ENCODE data around the gene ABHD5. TPM values are rescaled to one million over a fixed set of nuclear protein-coding genes. Genes with fewer than 3 reads are reported as not detected.
"Not testable (repeated sequence)": the region's sequence is repeated elsewhere in the genome, so short reads cannot be mapped to it uniquely, and the experiment has no call there.

The ABHD5 gene
- total RNA-seq, 1 experiment from 2014 or later, result 20.3 TPM

DNA sequence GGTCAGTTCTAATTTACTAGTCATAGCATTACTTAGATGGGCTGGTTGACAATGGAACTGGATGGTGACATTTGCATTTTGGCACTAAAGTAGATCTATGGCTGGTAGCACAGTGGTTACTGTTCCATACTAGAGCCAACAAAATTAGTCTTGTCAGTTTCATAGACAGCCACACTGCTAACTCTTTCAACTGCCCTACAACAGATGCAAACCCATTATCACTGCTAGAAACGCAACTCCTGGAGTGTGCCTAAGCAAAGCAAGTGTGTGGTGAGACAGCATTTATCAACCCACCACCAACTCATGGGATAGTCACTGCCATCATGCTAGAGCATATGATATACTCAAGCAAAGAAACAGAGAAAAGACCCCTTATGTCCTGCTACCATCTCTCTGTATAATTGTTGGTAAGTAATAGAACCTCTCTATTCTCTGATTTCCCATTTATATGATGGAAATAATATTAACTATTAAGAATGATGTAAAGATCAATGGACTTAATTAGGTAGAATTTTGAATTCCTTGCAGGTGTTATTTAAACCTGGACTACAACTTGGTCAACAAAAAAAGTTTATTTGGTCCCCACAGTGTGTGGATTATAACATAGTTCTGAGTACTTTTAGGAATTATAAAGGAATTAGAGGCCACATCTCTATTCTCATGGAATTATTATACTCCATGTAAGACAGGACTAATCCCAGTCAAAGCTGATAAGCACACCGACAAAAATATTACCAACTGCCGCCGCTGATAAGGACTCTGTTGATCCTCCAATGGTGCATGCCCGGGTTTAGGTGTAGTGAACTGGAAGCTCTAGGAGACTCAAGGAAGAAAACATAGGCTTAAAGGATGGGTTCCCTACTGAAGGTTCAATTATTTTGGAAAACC is 19.9 kb upstream of the ABHD5 start:
- Mint-ChIP-seq H3K27ac (ENCODE audit: unreplicated experiment) (no peak overlapping the region), H3K4me1 (ENCODE audit: low read depth, unreplicated experiment) (no peaks in the 10 kb centered on the region), H3K36me3 (ENCODE audit: insufficient read depth, unreplicated experiment) (no peaks in the 10 kb centered on the region), H3K4me3 (ENCODE audit: low read depth, unreplicated experiment) (no peak overlapping the region), H3K9me3 (ENCODE audit: low read depth, unreplicated experiment) (no peaks in the 10 kb centered on the region), H3K27me3 (ENCODE audit: unreplicated experiment) (no peaks in the 10 kb centered on the region)
- no peak for DNase-seq
- CTCF ChIA-PET, result no interaction called here
- intact Hi-C loops (cut with micrococcal nuclease; ENCODE audit: unreplicated experiment), result no loop called here
- no TSS peak for BruUV-seq (replicated peaks)
- TF ChIP-seq, protein P1, sequence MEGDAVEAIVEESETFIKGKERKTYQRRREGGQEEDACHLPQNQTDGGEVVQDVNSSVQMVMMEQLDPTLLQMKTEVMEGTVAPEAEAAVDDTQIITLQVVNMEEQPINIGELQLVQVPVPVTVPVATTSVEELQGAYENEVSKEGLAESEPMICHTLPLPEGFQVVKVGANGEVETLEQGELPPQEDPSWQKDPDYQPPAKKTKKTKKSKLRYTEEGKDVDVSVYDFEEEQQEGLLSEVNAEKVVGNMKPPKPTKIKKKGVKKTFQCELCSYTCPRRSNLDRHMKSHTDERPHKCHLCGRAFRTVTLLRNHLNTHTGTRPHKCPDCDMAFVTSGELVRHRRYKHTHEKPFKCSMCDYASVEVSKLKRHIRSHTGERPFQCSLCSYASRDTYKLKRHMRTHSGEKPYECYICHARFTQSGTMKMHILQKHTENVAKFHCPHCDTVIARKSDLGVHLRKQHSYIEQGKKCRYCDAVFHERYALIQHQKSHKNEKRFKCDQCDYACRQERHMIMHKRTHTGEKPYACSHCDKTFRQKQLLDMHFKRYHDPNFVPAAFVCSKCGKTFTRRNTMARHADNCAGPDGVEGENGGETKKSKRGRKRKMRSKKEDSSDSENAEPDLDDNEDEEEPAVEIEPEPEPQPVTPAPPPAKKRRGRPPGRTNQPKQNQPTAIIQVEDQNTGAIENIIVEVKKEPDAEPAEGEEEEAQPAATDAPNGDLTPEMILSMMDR (IDR thresholded peaks at IDR 0.05; ENCODE audit: unreplicated experiment), result no peak

DNA sequence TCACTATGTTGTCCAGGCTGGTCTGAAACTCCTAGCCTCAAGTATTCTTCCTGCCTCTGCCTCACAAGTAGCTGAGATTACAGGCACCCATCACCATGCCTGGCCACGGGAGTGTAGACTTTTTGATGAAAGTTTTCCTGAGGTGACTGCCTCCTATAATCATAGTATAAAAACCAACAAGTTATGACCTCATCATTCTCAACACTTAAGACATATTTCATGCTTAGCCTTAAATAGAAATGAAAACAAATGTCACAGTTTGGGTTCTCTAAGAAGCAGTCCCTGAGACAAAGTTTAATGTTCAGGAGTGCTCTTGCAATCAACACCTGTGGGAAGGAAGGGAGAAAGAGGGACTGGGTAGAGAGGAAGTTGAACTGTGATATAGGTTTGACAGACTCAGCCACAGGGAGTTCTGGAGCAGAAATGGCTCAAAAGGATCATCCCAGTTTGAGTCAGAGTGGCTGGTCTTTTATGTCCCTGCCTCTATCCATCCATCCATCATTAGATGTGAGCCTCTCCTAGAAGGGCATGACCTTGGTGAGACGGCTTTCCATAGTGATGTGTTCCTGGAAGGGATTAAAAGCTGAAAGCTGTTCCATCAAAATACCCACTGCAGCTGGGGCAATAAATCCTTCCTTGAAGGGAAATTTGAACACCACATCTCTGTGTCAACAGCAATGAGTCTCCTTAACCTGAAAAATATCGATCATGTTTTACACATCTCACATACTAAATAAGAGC is 16.2 kb upstream of the ABHD5 start:
- BruUV-seq (replicated peaks), result no TSS peak

DNA sequence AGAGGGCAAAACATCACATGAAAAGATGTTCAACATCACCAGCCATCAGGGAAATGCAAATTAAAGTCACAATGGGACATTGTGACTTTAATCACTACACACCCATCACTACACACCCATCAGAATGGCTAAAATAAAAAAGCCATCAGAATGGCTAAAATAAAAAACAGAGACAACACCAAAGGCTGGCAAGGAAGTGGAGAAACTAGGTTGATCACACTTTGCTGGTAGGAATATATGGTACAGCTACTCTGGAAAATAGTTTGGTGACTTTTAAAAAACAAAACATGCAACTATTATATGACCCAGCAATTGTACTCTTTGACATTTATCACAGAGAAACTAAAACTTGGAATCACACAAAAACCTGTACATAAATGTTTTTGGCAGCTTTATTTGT is 15.1 kb upstream of the ABHD5 start:
- no peak overlapping the region for H3K4me3 Mint-ChIP-seq (ENCODE audit: low read depth, unreplicated experiment)
- no peak for DNase-seq
- no peaks in the 10 kb centered on the region for H3K4me1 Mint-ChIP-seq (ENCODE audit: low read depth, unreplicated experiment)
- CTCF ChIA-PET, result no interaction called here
- intact Hi-C loops (cut with micrococcal nuclease; ENCODE audit: unreplicated experiment), result no loop called here
- H3K27me3 Mint-ChIP-seq (ENCODE audit: unreplicated experiment), result no peaks in the 10 kb centered on the region
- H3K27ac Mint-ChIP-seq (ENCODE audit: unreplicated experiment), result no peak overlapping the region
- TF ChIP-seq, protein P1 (IDR thresholded peaks at IDR 0.05; ENCODE audit: unreplicated experiment), result no peak
- H3K36me3 Mint-ChIP-seq (ENCODE audit: insufficient read depth, unreplicated experiment), result no peaks in the 10 kb centered on the region
- no peaks in the 10 kb centered on the region for H3K9me3 Mint-ChIP-seq (ENCODE audit: low read depth, unreplicated experiment)
- BruUV-seq (replicated peaks), result no TSS peak

More for the DNA sequence above, 16.2 kb upstream of the ABHD5 start:
- CTCF ChIA-PET, result no interaction called here
- DNase-seq, result no peak
- Mint-ChIP-seq H3K36me3 (ENCODE audit: insufficient read depth, unreplicated experiment) (no peaks in the 10 kb centered on the region), H3K4me1 (ENCODE audit: low read depth, unreplicated experiment) (no peaks in the 10 kb centered on the region), H3K27me3 (ENCODE audit: unreplicated experiment) (no peaks in the 10 kb centered on the region), H3K9me3 (ENCODE audit: low read depth, unreplicated experiment) (no peaks in the 10 kb centered on the region), H3K27ac (ENCODE audit: unreplicated experiment) (no peak overlapping the region), H3K4me3 (ENCODE audit: low read depth, unreplicated experiment) (no peak overlapping the region)
- TF ChIP-seq, protein P1 (IDR thresholded peaks at IDR 0.05; ENCODE audit: unreplicated experiment), result no peak
- intact Hi-C loops (cut with micrococcal nuclease; ENCODE audit: unreplicated experiment), result no loop called here

DNA sequence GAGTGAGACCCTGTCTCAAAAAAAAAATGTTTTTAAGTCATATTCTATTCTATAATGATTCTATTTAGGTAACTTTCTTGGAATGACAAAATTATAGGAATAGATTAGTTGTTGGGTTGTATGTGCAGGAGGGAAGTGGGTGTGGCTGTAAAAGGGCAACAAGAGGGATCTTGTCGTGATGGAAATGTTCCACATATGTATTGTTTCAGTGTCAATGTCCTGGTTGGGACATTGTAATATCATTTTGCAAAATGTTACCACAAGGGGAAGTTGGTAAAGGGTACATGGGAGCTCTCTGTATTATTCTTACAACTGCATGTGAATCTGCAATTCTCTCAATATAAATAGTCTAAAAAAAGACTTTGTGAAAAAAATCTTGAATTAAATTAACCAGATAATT is 14.3 kb upstream of the ABHD5 start:
- Mint-ChIP-seq H3K27me3 (ENCODE audit: unreplicated experiment) (no peaks in the 10 kb centered on the region), H3K4me1 (ENCODE audit: low read depth, unreplicated experiment) (no peaks in the 10 kb centered on the region), H3K27ac (ENCODE audit: unreplicated experiment) (no peak overlapping the region), H3K36me3 (ENCODE audit: insufficient read depth, unreplicated experiment) (no peaks in the 10 kb centered on the region), H3K4me3 (ENCODE audit: low read depth, unreplicated experiment) (no peak overlapping the region), H3K9me3 (ENCODE audit: low read depth, unreplicated experiment) (no peaks in the 10 kb centered on the region)
- DNase-seq, result no peak
- BruUV-seq (replicated peaks), result no TSS peak
- TF ChIP-seq, protein P1 (IDR thresholded peaks at IDR 0.05; ENCODE audit: unreplicated experiment), result no peak
- intact Hi-C loops (cut with micrococcal nuclease; ENCODE audit: unreplicated experiment), result no loop called here
- CTCF ChIA-PET, result no interaction called here

DNA sequence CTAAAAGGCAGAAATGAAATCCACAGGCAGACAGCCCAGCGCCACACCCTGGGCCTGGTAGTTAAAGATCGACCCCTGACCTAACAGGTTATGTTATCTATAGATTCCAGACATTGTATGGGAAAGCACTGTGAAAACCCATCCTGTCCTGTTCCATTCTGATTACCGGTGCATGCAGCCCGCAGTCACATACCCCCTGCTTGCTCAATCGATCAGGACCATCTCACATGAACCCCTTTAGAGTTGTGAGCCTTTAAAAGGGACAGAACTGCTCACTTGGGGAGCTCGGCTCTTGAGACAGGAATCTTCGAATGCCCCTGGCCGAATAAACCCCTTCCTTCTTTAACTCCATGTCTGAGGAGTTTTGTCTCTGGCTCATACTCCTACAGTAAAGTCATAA is 12.4 kb upstream of the ABHD5 start:
- H3K9me3 Mint-ChIP-seq (ENCODE audit: low read depth, unreplicated experiment); H3K27ac Mint-ChIP-seq (ENCODE audit: unreplicated experiment); CTCF ChIA-PET: not testable (repeated sequence)

DNA sequence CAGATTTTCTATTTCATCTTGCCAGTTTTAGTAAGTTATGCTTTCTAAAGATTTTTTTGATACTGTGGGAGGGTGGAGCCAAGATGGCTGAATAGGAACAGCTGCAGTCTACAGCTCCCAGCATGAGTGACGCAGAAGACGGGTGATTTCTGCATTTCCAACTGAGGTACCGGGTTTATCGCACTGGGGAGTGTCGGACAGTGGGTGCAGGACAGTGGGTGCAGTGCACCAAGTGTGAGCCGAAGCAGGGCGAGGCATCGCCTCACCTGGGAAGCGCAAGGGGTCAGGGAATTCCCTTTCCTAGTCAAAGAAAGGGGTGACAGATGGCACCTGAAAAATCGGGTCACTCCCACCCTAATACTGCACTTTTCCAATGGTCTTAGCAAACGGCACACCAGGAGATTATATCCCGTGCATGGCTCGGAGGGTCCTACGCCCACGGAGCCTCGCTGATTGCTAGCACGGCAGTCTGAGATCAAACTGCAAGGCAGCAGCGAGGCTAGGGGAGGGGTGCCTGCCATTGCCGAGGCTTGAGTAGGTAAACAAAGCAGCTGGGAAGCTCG is 11.8 kb upstream of the ABHD5 start:
- H3K27me3 Mint-ChIP-seq (ENCODE audit: unreplicated experiment); H3K4me1 Mint-ChIP-seq (ENCODE audit: low read depth, unreplicated experiment); H3K27ac Mint-ChIP-seq (ENCODE audit: unreplicated experiment); CTCF ChIA-PET; DNase-seq; H3K9me3 Mint-ChIP-seq (ENCODE audit: low read depth, unreplicated experiment); H3K36me3 Mint-ChIP-seq (ENCODE audit: insufficient read depth, unreplicated experiment); H3K4me3 Mint-ChIP-seq (ENCODE audit: low read depth, unreplicated experiment); BruUV-seq (replicated peaks); intact Hi-C loops (cut with micrococcal nuclease; ENCODE audit: unreplicated experiment): not testable (repeated sequence)

More for the DNA sequence above, 12.4 kb upstream of the ABHD5 start:
- DNase-seq; H3K4me3 Mint-ChIP-seq (ENCODE audit: low read depth, unreplicated experiment); BruUV-seq (replicated peaks); H3K36me3 Mint-ChIP-seq (ENCODE audit: insufficient read depth, unreplicated experiment); H3K27me3 Mint-ChIP-seq (ENCODE audit: unreplicated experiment); intact Hi-C loops (cut with micrococcal nuclease; ENCODE audit: unreplicated experiment); H3K4me1 Mint-ChIP-seq (ENCODE audit: low read depth, unreplicated experiment): not testable (repeated sequence)

Measured in Calu3 (cell line).